Stomach smooth muscle (tissue), 2 donors: Measurements from ENCODE around the gene PCYT1B.

Experiments used
- H3K27ac ChIP-seq: one replicate; pipeline ENCODE4 v1.7.0; 2013; ENCODE audit warnings: mild to moderate bottlenecking, low read length, inconsistent platforms
- H3K27me3 ChIP-seq, 2 donors: one replicate each; pipeline ENCODE4 v1.7.0; 2013; ENCODE audit warnings: low read length in 2 of 2; ENCODE audit not compliant: insufficient read depth in 2 of 2, control insufficient read depth in 1 of 2
- H3K36me3 ChIP-seq, 2 donors: one replicate each; pipeline ENCODE4 v1.7.0; 2013; ENCODE audit warnings: low read length in 2 of 2; ENCODE audit not compliant: control insufficient read depth in 2 of 2, insufficient read depth in 2 of 2
- H3K4me1 ChIP-seq: one replicate; pipeline ENCODE4 v1.7.0; 2013; ENCODE audit warnings: low read length; ENCODE audit not compliant: control insufficient read depth, insufficient read depth
- H3K4me3 ChIP-seq, 2 donors: one replicate each; pipeline ENCODE4 v1.7.0; 2013; ENCODE audit warnings: low read length in 2 of 2
- H3K9ac ChIP-seq, 2 donors: one replicate each; pipeline ENCODE4 v1.7.0; 2013; ENCODE audit warnings: low read length in 2 of 2, mild to moderate bottlenecking in 1 of 2
- H3K9me3 ChIP-seq, 2 donors: one replicate each; pipeline ENCODE4 v1.7.0; 2013; ENCODE audit warnings: low read length in 2 of 2; ENCODE audit not compliant: control insufficient read depth in 2 of 2
- donor health status: healthy.
- donor health status: Pancreatic carcinoma.

The PCYT1B gene

GRCh38 chrX:24647257-24648058 lies at the start of gene PCYT1B:
TSS of gene PCYT1B (minus strand) at chrX:24647347. CDS start at chrX:24647105, 242 bp downstream.
- no peak within 1 kb of the TSS for H3K27ac ChIP-seq
- peaks cover 0 to 15% of the 10 kb centered on the region in 2 donors for H3K27me3 ChIP-seq
- H3K36me3 ChIP-seq = no peaks in the 10 kb centered on the region
- peak within 1 kb of the TSS in 1 of 2 donors; percentile 47 for H3K9ac ChIP-seq
- H3K4me1 ChIP-seq = peaks cover 4% of the 10 kb centered on the region
- H3K4me3 ChIP-seq = peak within 1 kb of the TSS; percentile 55 to 68
- no peaks in the 10 kb centered on the region for H3K9me3 ChIP-seq

DNA sequence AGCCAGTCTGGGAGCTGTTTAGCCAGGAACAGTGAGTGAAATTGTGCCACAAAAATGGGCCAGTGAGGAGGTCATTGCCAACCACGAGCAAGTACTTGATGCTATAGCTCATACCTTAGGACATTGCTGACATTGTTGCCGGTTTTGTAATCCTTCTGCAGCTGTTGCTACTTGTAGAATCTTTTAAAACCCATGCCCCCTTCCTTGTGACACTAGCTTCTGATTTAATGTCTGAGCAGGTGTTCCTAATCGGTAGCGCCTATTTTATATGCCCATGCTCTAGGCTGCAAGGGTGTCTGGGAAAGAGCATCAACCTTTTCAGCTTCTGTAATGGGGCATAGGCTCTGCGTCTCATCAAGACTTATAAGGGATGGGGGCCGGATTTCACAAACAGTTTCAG lies 49.1 kb upstream of the PCYT1B start:
- Histone ChIP-seq H3K27ac (no peak overlapping the region), H3K4me1 (no peaks in the 10 kb centered on the region), H3K9ac (no peak overlapping the region)

DNA sequence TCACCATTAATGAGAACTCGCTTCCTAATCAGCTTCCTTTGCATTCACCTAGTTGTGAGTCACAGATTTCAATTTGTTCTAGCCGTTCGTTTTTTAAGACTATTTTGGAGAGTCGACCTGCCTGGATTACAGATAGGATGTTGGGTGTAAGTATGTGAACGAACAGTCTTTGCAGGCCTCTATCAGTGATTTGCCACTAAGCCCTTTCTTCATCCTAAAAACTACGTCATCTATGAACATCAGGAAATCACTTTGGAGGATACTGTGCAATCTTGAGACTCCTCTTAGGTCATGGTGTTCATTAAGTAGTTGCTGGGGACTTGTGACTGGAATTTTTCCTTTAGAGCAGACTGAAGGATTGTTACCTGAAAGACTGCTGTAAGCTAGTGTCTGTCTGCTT lies 47.7 kb upstream of the PCYT1B start:
- no peaks in the 10 kb centered on the region for H3K9me3 ChIP-seq
- no peak overlapping the region for H3K27ac ChIP-seq
- H3K36me3 ChIP-seq = no peaks in the 10 kb centered on the region
- no peaks in the 10 kb centered on the region for H3K4me1 ChIP-seq
- H3K9ac ChIP-seq = peak overlapping the region in 1 of 2 donors; percentile 63
- H3K27me3 ChIP-seq = no peaks in the 10 kb centered on the region
- no peak overlapping the region for H3K4me3 ChIP-seq

More for the DNA sequence above, 49.1 kb upstream of the PCYT1B start:
- H3K27me3 ChIP-seq = no peaks in the 10 kb centered on the region
- H3K36me3 ChIP-seq = no peaks in the 10 kb centered on the region
- no peaks in the 10 kb centered on the region for H3K9me3 ChIP-seq
- H3K4me3 ChIP-seq = no peak overlapping the region

GRCh38 chrX:24693453-24694202 lies 46.5 kb upstream of the PCYT1B start, which contains the start of gene POLA1:
TSS of gene POLA1 (plus strand) at chrX:24693918. CDS start at chrX:24693962, 44 bp downstream.
- H3K4me3 ChIP-seq = peak within 1 kb of the TSS; percentile 63 to 75
- peak within 1 kb of the TSS; percentile 47 to 63 for H3K9ac ChIP-seq
- H3K36me3 ChIP-seq = no peaks in the 10 kb centered on the region
- peak within 1 kb of the TSS; percentile 68 for H3K27ac ChIP-seq
- no peaks in the 10 kb centered on the region for H3K9me3 ChIP-seq
- no peaks in the 10 kb centered on the region for H3K27me3 ChIP-seq
- no peaks in the 10 kb centered on the region for H3K4me1 ChIP-seq

DNA sequence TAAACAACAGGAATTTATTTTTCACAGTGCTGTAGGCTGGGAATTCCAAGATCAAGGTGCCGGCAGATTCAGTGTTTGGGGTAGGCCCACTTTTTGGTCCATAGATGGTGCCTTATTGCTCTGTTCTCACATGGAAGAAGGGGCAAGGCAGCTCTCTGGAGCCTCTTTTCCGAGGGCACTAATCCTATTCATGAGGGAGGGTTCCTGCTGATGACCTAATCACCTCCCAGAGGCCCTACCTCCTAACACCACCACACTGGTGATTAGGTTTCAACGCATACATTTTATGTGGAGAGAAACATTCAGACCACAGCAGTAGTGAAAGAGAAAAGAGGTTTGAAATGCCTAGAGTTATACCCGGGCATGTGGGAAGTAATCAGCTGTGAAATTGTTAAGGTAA lies 45.2 kb upstream of the PCYT1B start:
- no peak overlapping the region for H3K27ac ChIP-seq
- no peaks in the 10 kb centered on the region for H3K36me3 ChIP-seq
- no peaks in the 10 kb centered on the region for H3K9me3 ChIP-seq
- no peaks in the 10 kb centered on the region for H3K4me1 ChIP-seq
- no peak overlapping the region for H3K4me3 ChIP-seq
- H3K27me3 ChIP-seq = no peaks in the 10 kb centered on the region
- no peak overlapping the region for H3K9ac ChIP-seq

GRCh38 chrX:24684048-24684447 lies 36.9 kb upstream of the PCYT1B start:
- Histone ChIP-seq H3K27me3 (peaks cover 0 to 2% of the 10 kb centered on the region in 2 donors), H3K9ac (no peak overlapping the region), H3K27ac (no peak overlapping the region), H3K4me3 (no peak overlapping the region), H3K36me3 (no peaks in the 10 kb centered on the region), H3K9me3 (no peaks in the 10 kb centered on the region), H3K4me1 (no peaks in the 10 kb centered on the region)

DNA sequence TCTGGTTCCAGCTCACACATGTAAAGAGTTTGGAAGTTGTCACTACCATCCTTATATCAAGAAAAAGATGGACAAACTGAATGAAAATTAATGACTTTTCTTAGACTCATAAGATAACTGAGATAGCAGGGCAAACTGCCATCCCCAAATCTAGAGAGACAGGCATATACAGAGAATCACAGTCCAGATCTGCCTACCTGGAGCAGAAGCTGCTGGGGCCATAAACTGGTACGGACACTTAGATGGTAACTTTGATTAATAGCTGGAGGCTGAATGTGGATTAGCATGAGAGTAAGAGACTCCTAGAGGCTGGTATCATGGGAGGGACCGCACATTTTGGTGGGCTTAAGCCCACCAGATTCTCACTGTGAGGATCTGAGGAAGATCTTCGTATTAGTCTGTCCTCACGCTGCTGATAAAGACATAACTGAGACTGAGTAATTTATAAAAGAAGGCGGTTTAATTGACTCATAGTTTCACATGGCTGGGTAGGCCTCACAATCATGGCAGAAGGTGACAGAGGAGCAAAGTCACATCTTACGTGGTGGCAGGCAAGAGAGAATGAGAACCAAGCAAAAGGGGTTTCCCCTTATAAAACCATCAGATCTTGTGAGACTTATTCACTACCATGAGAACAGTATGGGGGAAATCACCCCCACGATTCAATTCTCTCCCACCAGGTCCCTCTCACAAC lies 35.7 kb upstream of the PCYT1B start:
- Histone ChIP-seq H3K9me3 (no peaks in the 10 kb centered on the region), H3K27ac (no peak overlapping the region), H3K36me3 (no peaks in the 10 kb centered on the region), H3K9ac (no peak overlapping the region), H3K27me3 (peaks cover 0 to 2% of the 10 kb centered on the region in 2 donors), H3K4me3 (no peak overlapping the region), H3K4me1 (no peaks in the 10 kb centered on the region)

GRCh38 chrX:24676403-24677024 lies 29.4 kb upstream of the PCYT1B start:
- Histone ChIP-seq H3K27ac (no peak overlapping the region), H3K9me3 (no peaks in the 10 kb centered on the region)

DNA sequence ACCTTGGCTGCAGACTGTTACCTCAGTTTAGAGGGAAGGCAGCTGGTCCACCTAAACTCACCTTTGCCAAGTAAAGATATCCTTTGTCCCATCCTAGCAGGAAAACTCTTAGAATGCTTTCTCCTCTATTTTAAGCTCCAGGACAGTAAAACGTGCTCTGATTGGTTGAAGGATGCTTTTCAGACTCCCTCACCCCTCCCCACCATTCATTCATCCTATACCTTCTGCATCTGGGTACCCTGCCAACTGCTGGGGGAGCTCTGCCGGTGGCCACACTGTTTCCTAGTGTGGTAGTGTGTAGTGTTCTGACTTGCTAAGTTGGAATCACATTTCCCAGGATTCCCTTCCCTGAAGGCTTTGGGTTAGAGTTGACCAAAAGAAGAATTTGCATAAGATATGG lies 26.3 kb upstream of the PCYT1B start:
- Histone ChIP-seq H3K27ac (no peak overlapping the region), H3K4me1 (no peaks in the 10 kb centered on the region), H3K27me3 (peaks cover 0 to 4% of the 10 kb centered on the region in 2 donors), H3K36me3 (no peaks in the 10 kb centered on the region), H3K4me3 (no peak overlapping the region), H3K9ac (no peak overlapping the region), H3K9me3 (no peaks in the 10 kb centered on the region)

More at GRCh38 chrX:24676403-24677024, 29.4 kb upstream of the PCYT1B start:
- Histone ChIP-seq H3K4me1 (no peaks in the 10 kb centered on the region), H3K27me3 (peaks cover 0 to 4% of the 10 kb centered on the region in 2 donors), H3K9ac (no peak overlapping the region), H3K4me3 (no peak overlapping the region), H3K36me3 (no peaks in the 10 kb centered on the region)

- H3K27ac ChIP-seq = no peak overlapping the region
- H3K9ac ChIP-seq = no peak overlapping the region
- H3K9me3 ChIP-seq = no peaks in the 10 kb centered on the region
- H3K4me1 ChIP-seq = no peaks in the 10 kb centered on the region
- H3K27me3 ChIP-seq = peaks cover 0 to 4% of the 10 kb centered on the region in 2 donors
- H3K4me3 ChIP-seq = no peak overlapping the region
- no peaks in the 10 kb centered on the region for H3K36me3 ChIP-seq
Observed at GRCh38 chrX:24672701-24673190, 25.6 kb upstream of the PCYT1B start.
